Keratinocyte (primary cell): ENCODE measurements around the gene TMEM100.

Experiments used
- CTCF ChIP-seq, 3 experiments: IDR thresholded peaks in 1 of 3; conservative IDR thresholded peaks in 1 of 3; optimal IDR thresholded peaks in 1 of 3; 2 replicates in 2 of 3; 3 replicates in 1 of 3; pipeline versions ENCODE3 to v1.5.1; 2011; ENCODE audit warnings: low read length in 3 of 3, mild to moderate bottlenecking in 3 of 3, moderate library complexity in 2 of 3, control low read depth in 1 of 3, inconsistent platforms in 1 of 3; ENCODE audit not compliant: insufficient read depth in 2 of 3; ENCODE audit errors: extremely low read depth in 1 of 3
- EZH2 ChIP-seq: IDR thresholded peaks from one replicate; pipeline ENCODE4 v1.6.1; 2012; ENCODE audit warnings: inconsistent platforms, mild to moderate bottlenecking, low read length, moderate library complexity

GRCh38 chr17:55735731-55736405 lies 13.2 kb upstream of the TMEM100 start:
- peak; percentile 56 to 64 (median 64) for TF ChIP-seq CTCF (optimal IDR thresholded peaks at IDR 0.05 in 1 of 3, IDR thresholded peaks at IDR 0.05 in 1 of 3, conservative IDR thresholded peaks at IDR 0.05 in 1 of 3; ENCODE audit: extremely low read depth in 1 of 3, insufficient read depth in 2 of 3, low read length in 3 of 3)
- TF ChIP-seq EZH2: no peak
